ENCODE measurements around the gene SUFU.

Gene SUFU

DNA sequence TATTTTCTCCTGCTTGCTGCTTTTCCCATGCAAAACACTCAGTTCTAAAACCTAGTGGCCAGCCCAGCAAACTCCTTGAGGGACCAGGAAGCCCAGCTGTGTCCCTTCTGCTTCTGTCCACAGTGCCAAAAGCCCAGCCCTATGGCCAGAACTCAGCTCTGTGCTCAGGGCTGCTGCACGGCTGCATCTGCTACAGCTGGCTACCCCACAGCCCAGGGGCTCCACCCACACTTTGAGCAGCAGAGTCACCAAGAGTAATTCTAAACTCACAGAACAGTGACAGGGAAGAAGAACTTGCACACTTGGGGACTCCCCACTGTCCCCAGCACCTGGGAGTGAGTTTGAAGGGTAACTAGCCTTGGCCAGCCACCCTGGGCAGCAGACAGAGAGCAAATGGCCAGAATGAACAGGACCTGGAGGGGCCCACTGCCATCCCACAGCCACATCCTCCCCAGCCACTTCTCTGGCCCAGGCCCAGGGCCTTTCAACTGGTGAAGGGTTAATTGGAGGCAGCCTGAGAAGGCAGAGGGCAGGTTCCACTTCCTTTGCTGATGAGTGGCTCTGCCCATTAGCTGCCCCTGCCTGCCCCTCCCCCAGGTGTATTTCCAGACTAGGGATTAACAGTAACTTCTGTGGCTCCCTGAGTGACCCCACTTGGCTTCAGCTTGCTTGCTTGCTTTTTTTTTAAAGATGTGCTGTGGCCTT lies 112.4 kb downstream of the SUFU start:
- ChIA-PET CTCF (interaction anchor here (1.8 kb wide), 1 partner anchor 11 kb away, joined by 15 read pairs; no protein-coding TSS in a partner anchor), POLR2A (interaction anchor here (1.4 kb wide), 1 partner anchor 30 kb away, joined by 5 read pairs; no protein-coding TSS in a partner anchor)
- TF ChIP-seq NFRKB (IDR thresholded peaks at IDR 0.05) (no peak), SUZ12 (IDR thresholded peaks at IDR 0.05) (no peak), FOXA1 (IDR thresholded peaks at IDR 0.05) (no peak), CTBP1 (IDR thresholded peaks at IDR 0.05; ENCODE audit: borderline replicate concordance) (no peak), HDGF (IDR thresholded peaks at IDR 0.05; ENCODE audit: borderline replicate concordance) (no peak), SP1 (IDR thresholded peaks at IDR 0.05) (no peak), TARDBP (IDR thresholded peaks at IDR 0.05) (no peak), PKNOX1 (IDR thresholded peaks at IDR 0.05) (no peak), ELF4 (IDR thresholded peaks at IDR 0.05) (no peak), ZNF384 (IDR thresholded peaks at IDR 0.05) (no peak), L3MBTL2 (conservative IDR thresholded peaks at IDR 0.05) (no peak), BHLHE40 (IDR thresholded peaks at IDR 0.05; ENCODE audit: borderline replicate concordance) (no peak)
- no peak for DNase-seq (ENCODE audit: extremely low spot score)

DNA sequence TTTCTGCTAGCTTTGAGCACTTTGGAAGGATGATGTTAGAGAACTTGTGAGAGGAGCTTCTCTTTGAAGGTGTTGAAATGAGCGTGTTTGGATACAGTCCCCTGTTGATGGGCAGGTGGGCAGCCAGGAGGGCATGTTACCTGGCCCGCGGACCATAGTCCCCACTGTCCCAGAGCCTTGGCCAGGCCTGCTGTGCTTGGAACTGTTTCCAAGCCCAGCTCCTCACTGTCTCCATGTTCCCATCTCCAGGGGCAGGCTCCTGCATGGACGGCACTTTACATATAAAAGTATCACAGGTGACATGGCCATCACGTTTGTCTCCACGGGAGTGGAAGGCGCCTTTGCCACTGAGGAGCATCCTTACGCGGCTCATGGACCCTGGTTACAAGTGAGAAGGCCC lies 113.3 kb downstream of the SUFU start:
- CTCF ChIA-PET, result interaction anchor here (0.6 kb wide), 1 partner anchor 97 kb away, joined by 3 read pairs; no protein-coding TSS in a partner anchor
- POLR2A ChIA-PET, result no interaction called here
- no peak for TF ChIP-seq BHLHE40 (IDR thresholded peaks at IDR 0.05; ENCODE audit: borderline replicate concordance)
- no peak for TF ChIP-seq CTBP1 (IDR thresholded peaks at IDR 0.05; ENCODE audit: borderline replicate concordance)
- no peak for TF ChIP-seq TARDBP (IDR thresholded peaks at IDR 0.05)
- DNase-seq (ENCODE audit: extremely low spot score), result no peak

DNA sequence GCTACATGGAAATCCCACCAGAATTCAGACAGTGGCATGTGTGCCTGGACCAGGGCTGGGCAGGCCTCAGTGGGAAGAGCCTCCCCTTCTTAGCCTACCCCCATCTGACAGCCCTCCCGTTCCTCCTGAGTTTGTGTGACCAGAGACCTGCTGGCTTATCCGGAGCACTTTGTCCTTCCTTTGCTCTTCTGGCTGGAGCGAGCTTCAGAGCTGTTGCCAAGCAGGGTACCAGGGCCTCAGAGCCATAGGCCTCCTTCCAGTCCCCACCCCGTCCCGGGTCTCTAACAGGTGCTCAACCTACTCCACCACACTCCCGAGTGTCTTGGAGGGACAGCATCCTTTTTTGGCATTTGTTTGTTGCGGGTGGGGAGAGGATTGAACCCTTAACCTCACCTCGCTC lies 114.0 kb downstream of the SUFU start:
- ChIA-PET POLR2A (no interaction called here), CTCF (interaction anchor here (0.8 kb wide), 1 partner anchor 52 kb away, joined by 3 read pairs; no protein-coding TSS in a partner anchor)
- TF ChIP-seq SP1 (IDR thresholded peaks at IDR 0.05) (no peak), CTBP1 (IDR thresholded peaks at IDR 0.05; ENCODE audit: borderline replicate concordance) (no peak), FOXA1 (IDR thresholded peaks at IDR 0.05) (no peak)
- DNase-seq (ENCODE audit: extremely low spot score), result no peak

DNA sequence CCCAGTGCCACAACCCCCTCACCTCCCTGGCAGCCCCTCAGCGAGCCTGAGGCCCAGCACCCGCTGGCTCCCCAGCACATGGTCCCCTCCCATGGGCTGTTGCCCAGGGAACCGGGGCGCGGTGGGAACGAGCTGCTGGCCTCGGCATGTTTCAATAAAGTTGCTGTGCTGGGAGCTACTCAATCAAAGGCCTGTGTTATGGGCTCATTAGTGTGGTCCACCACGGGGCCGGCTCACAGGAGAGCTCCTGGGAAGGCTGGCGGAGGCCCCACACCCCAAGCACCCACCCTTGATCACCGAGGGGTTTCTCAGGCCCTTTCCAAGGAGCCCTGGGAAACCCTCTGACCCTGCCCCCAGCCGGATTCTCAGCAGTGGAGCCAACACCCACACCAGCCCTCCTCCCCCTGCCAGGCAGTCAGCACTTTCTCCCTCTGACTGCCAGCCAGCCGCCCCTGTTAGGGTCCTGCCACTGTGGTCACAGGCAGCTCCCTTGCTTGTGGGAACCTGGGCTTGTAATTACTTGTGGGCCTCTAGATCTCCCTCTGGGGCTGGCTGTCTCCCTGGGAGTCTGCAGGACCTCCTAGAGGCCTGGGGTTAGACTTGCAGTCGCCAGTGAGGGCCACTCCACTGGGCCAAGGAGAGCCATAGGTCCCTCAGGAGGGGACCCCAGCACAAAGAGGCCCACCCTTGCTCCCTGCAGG lies 115.7 kb downstream of the SUFU start:
- no peak for DNase-seq (ENCODE audit: extremely low spot score)
- TF ChIP-seq ELF4 (IDR thresholded peaks at IDR 0.05) (no peak), CTBP1 (IDR thresholded peaks at IDR 0.05; ENCODE audit: borderline replicate concordance) (no peak), FOXA1 (IDR thresholded peaks at IDR 0.05) (no peak), FOXM1 (IDR thresholded peaks at IDR 0.05; ENCODE audit: borderline replicate concordance) (no peak), TARDBP (IDR thresholded peaks at IDR 0.05) (no peak), ARNT (IDR thresholded peaks at IDR 0.05) (no peak), HDGF (IDR thresholded peaks at IDR 0.05; ENCODE audit: borderline replicate concordance) (no peak), SP1 (IDR thresholded peaks at IDR 0.05) (no peak), ZNF384 (IDR thresholded peaks at IDR 0.05) (no peak), BHLHE40 (IDR thresholded peaks at IDR 0.05; ENCODE audit: borderline replicate concordance) (no peak), FOXK2 (IDR thresholded peaks at IDR 0.05) (no peak), NFRKB (IDR thresholded peaks at IDR 0.05) (no peak), L3MBTL2 (conservative IDR thresholded peaks at IDR 0.05) (no peak), SUZ12 (IDR thresholded peaks at IDR 0.05) (no peak), PKNOX1 (IDR thresholded peaks at IDR 0.05) (no peak)
- ChIA-PET POLR2A (no interaction called here), CTCF (no interaction called here)

DNA sequence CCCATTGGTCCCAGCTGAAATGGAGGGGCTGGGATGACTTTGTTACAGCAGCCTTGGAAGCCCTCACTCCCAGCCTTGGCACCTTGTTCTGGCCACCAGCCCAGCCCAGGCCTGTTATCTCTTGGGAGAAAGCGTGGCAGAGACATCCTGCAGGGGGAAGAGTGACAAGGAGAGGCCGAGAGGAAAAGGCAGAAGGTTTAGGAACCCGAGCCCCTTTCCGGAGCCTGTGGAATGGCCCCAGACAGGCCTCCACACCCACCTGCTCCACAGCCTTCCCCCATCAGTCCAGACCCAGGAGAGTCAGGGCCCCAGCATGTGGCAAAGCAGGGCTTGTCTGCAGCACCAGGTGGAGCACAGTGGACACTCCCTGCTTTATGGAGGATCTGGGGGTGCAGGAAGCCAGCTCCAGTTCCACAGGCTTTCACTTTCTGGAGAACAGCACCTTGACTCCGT lies 116.4 kb downstream of the SUFU start:
- ChIA-PET CTCF (no interaction called here), POLR2A (interaction anchor here (1.1 kb wide), 1 partner anchor 22 kb away, joined by 4 read pairs; no protein-coding TSS in a partner anchor)
- no peak for TF ChIP-seq L3MBTL2 (conservative IDR thresholded peaks at IDR 0.05)
- no peak for TF ChIP-seq TARDBP (IDR thresholded peaks at IDR 0.05)
- no peak for TF ChIP-seq LEF1 (IDR thresholded peaks at IDR 0.05; ENCODE audit: borderline replicate concordance)
- DNase-seq (ENCODE audit: extremely low spot score), result no peak

- POLR2A ChIA-PET, result interaction anchor here (1.1 to 1.6 kb wide), 2 partner anchors 11 to 21 kb away, joined by 4 read pairs; no protein-coding TSS in a partner anchor
- TF ChIP-seq SUZ12 (IDR thresholded peaks at IDR 0.05), result no peak
- no peak for TF ChIP-seq FOXA1 (IDR thresholded peaks at IDR 0.05)
- no peak for TF ChIP-seq CTBP1 (IDR thresholded peaks at IDR 0.05; ENCODE audit: borderline replicate concordance)
- TF ChIP-seq LEF1 (IDR thresholded peaks at IDR 0.05; ENCODE audit: borderline replicate concordance), result no peak
- TF ChIP-seq NFRKB (IDR thresholded peaks at IDR 0.05), result no peak
- no peak for TF ChIP-seq L3MBTL2 (conservative IDR thresholded peaks at IDR 0.05)
- TF ChIP-seq ZNF384 (IDR thresholded peaks at IDR 0.05), result no peak
- TF ChIP-seq SP1 (IDR thresholded peaks at IDR 0.05), result no peak
- no peak for TF ChIP-seq ELF4 (IDR thresholded peaks at IDR 0.05)
- no peak for TF ChIP-seq BHLHE40 (IDR thresholded peaks at IDR 0.05; ENCODE audit: borderline replicate concordance)
- no peak for TF ChIP-seq PKNOX1 (IDR thresholded peaks at IDR 0.05)
- TF ChIP-seq TARDBP (IDR thresholded peaks at IDR 0.05), result no peak
- no peak for TF ChIP-seq ARNT (IDR thresholded peaks at IDR 0.05)
- TF ChIP-seq HDGF (IDR thresholded peaks at IDR 0.05; ENCODE audit: borderline replicate concordance), result no peak
- no peak for TF ChIP-seq FOXM1 (IDR thresholded peaks at IDR 0.05; ENCODE audit: borderline replicate concordance)
- no peak for TF ChIP-seq FOXK2 (IDR thresholded peaks at IDR 0.05)
- DNase-seq (ENCODE audit: extremely low spot score), result no peak
- CTCF ChIA-PET, result no interaction called here
Observed at GRCh38 chr10:102620591-102621442, 117.0 kb downstream of the SUFU start.
